A549 (cell line): ENCODE data around the gene CALR3. TPM values are rescaled to one million over a fixed set of nuclear protein-coding genes. Genes with fewer than 3 reads are reported as not detected.
"Not testable (repeated sequence)": the region's sequence is repeated elsewhere in the genome, so short reads cannot be mapped to it uniquely, and the experiment has no call there.

Source experiments
- ATAC-seq, 2 experiments: fragments of 200-7000 bp in 1 of 2; fragments of >200 bp in 1 of 2; cut with Nextera tagmentation in 1 of 2; cut with Tn5 transposase in 1 of 2; 3 replicates each; pipeline versions ENCODE4 v1.8.0 to v1.9.1; 2018 to 2020; ENCODE audit warnings: mild to moderate bottlenecking in 1 of 2, moderate library complexity in 1 of 2
- CTCF ChIA-PET: fragments of 300-600 bp; sonication (Branson Sonifier 250); formaldehyde crosslinking; extraction: SDS; loops from one replicate; lab custom pipeline; 2021; ENCODE audit warnings: antibody characterized with exemption, inconsistent platforms; lab: Yijun Ruan, JAX
- POLR2A ChIA-PET: fragments of 350-600 bp; formaldehyde crosslinking; extraction: SDS; loops from one replicate; lab custom pipeline; 2021; ENCODE audit warnings: antibody characterized with exemption, inconsistent platforms; lab: Yijun Ruan, JAX
- DNase-seq, 2 experiments: peaks; one replicate each; pipeline versions ENCODE4 v3.0.0 to v3.0.0-alpha.2; 2011 to 2016; ENCODE audit warnings: low read depth in 1 of 2, low spot score in 1 of 2
- FAIRE-seq: peaks from 2 replicates; lab custom pipeline; 2011; peaks lifted over from hg19 to GRCh38; lab: Jason Lieb, UNC
- H3K27ac ChIP-seq, 2 experiments: fragments of >200 bp; sonication (Bioruptor Twin); formaldehyde crosslinking; 3 replicates each; pipeline ENCODE4 v1.5.1; 2016 to 2017
- H3K4me1 ChIP-seq: fragments of >200 bp; sonication (Bioruptor Twin); formaldehyde crosslinking; 3 replicates; pipeline ENCODE4 v1.6.1; 2016
- H3K4me2 ChIP-seq: fragments of >200 bp; sonication (Bioruptor Twin); formaldehyde crosslinking; 3 replicates; pipeline ENCODE4 v1.6.1; 2016
- H3K4me3 ChIP-seq: fragments of >200 bp; sonication (Bioruptor Twin); formaldehyde crosslinking; 3 replicates; pipeline ENCODE4 v1.5.1; 2016
- H3K9me3 ChIP-seq: fragments of >200 bp; sonication (Bioruptor Twin); formaldehyde crosslinking; 3 replicates; pipeline ENCODE4 v1.6.1; 2016
- ATOH8 ChIP-seq: fragments of 250-450 bp; sonication (Bioruptor Pico); IDR thresholded peaks from 2 replicates; pipeline ENCODE4 v1.5.0; 2020; ENCODE audit warnings: low read depth, mild to moderate bottlenecking, moderate library complexity
- BHLHE40 ChIP-seq: IDR thresholded peaks from 2 replicates; pipeline ENCODE4 v1.6.1; 2012; ENCODE audit warnings: low read depth, low read length, inconsistent platforms
- CBX8 ChIP-seq: fragments of 200-600 bp; sonication (generic); IDR thresholded peaks from 2 replicates; pipeline ENCODE4 v1.6.1; 2016
- FOSL2 ChIP-seq, 2 experiments: fragments of 450-650 bp in 1 of 2; fragments of >200 bp in 1 of 2; sonication (Bioruptor Twin) in 1 of 2; formaldehyde crosslinking; IDR thresholded peaks; 2 replicates each; pipeline versions ENCODE4 v1.5.0 to v1.6.1; 2016 to 2020; ENCODE audit warnings: mild to moderate bottlenecking in 1 of 2, moderate library complexity in 1 of 2
- HDAC2 ChIP-seq: fragments of 200-600 bp; sonication (generic); IDR thresholded peaks from 2 replicates; pipeline ENCODE4 v1.6.1; 2016
- HEYL ChIP-seq: fragments of 250-450 bp; sonication (Bioruptor Pico); IDR thresholded peaks from 2 replicates; pipeline ENCODE4 v1.8.0; 2021; ENCODE audit warnings: mild to moderate bottlenecking, moderate library complexity
- HOXB13 ChIP-seq: fragments of 250-450 bp; sonication (Bioruptor Pico); IDR thresholded peaks from 2 replicates; pipeline ENCODE4 v1.5.0; 2020; ENCODE audit warnings: low read depth, mild to moderate bottlenecking, moderate library complexity
- JUN ChIP-seq, 2 experiments: fragments of >200 bp; sonication (Bioruptor Twin); formaldehyde crosslinking; IDR thresholded peaks; 2 replicates in 1 of 2; 3 replicates in 1 of 2; pipeline ENCODE4 v1.6.1; 2016 to 2017
- JUNB ChIP-seq: fragments of >200 bp; sonication (Bioruptor Twin); formaldehyde crosslinking; IDR thresholded peaks from 2 replicates; pipeline ENCODE4 v1.6.1; 2016
- KDM1A ChIP-seq: fragments of 200-600 bp; sonication (generic); IDR thresholded peaks from 2 replicates; pipeline ENCODE4 v1.6.1; 2016; ENCODE audit warnings: low read depth, mild to moderate bottlenecking
- KDM5A ChIP-seq: fragments of 200-600 bp; sonication (generic); IDR thresholded peaks from 2 replicates; pipeline ENCODE4 v1.6.1; 2016; ENCODE audit warnings: antibody characterized with exemption, mild to moderate bottlenecking
- MAZ ChIP-seq: fragments of 150-350 bp; IDR thresholded peaks from 2 replicates; pipeline ENCODE4 v1.6.1; 2014; ENCODE audit warnings: antibody characterized with exemption, low read depth, low read length, borderline replicate concordance
- MYC ChIP-seq: IDR thresholded peaks from 2 replicates; pipeline ENCODE4 v1.6.1; 2012; ENCODE audit warnings: mild to moderate bottlenecking, inconsistent platforms, low read length, improper control_type of control experiment, borderline replicate concordance
- NR3C1 ChIP-seq: fragments of >200 bp; sonication (Bioruptor Twin); formaldehyde crosslinking; IDR thresholded peaks from 3 replicates; pipeline ENCODE4 v1.6.1; 2017
- PHF8 ChIP-seq: fragments of 200-600 bp; sonication (generic); IDR thresholded peaks from 2 replicates; pipeline ENCODE4 v1.6.1; 2016; ENCODE audit warnings: low read depth, mild to moderate bottlenecking, antibody characterized with exemption, moderate library complexity, borderline replicate concordance
- POLR2A ChIP-seq: IDR thresholded peaks from 2 replicates; pipeline ENCODE4 v1.6.1; 2012; ENCODE audit warnings: mild to moderate bottlenecking, low read length
- REST ChIP-seq: fragments of 200-600 bp; sonication (generic); IDR thresholded peaks from 2 replicates; pipeline ENCODE4 v1.6.1; 2016; ENCODE audit warnings: antibody characterized with exemption, mild to moderate bottlenecking, moderate library complexity
- SREBF2 ChIP-seq: fragments of 450-650 bp; IDR thresholded peaks from 2 replicates; pipeline ENCODE4 v1.6.1; 2014; ENCODE audit warnings: mild to moderate bottlenecking, moderate library complexity
- USF2 ChIP-seq: fragments of 450-650 bp; IDR thresholded peaks from 2 replicates; pipeline ENCODE4 v1.6.1; 2014; ENCODE audit warnings: antibody characterized with exemption
- ZSCAN20 ChIP-seq: fragments of 250-450 bp; sonication (Bioruptor Pico); IDR thresholded peaks from 2 replicates; pipeline ENCODE4 v1.8.0; 2022; ENCODE audit warnings: mild to moderate bottlenecking, moderate library complexity
- WGBS: methylation state at CpG from one replicate; pipeline ENCODE4 v1.1.6; 2017; ENCODE audit errors: missing lambda C conversion rate; 5-methylcytosine and 5-hydroxymethylcytosine counted together
- polyA plus RNA-seq, 4 experiments: library from polyadenylated mRNA; depleted of rRNA in 3 of 4; stranded (reverse); fragments of >200 nt; fragmentation: RNase III in 1 of 4; extraction: RNeasy Plus Mini Kit Qiagen cat#74134 plus additional on column Dnase treatment in 1 of 4; gene quantifications; 2 replicates in 3 of 4; 3 replicates in 1 of 4; pipeline ENCODE4 v1.2.3, GENCODE V29; 2011 to 2017
- TF ChIP-seq, protein P1 (sequence below): fragments of 150-350 bp; IDR thresholded peaks from 2 replicates; pipeline ENCODE4 v1.6.1; 2014; ENCODE audit warnings: low read depth, mild to moderate bottlenecking, low read length
- TF ChIP-seq, protein P2 (sequence below): fragments of >200 bp; sonication (Bioruptor Twin); formaldehyde crosslinking; IDR thresholded peaks from 3 replicates; pipeline ENCODE4 v1.5.1; 2016

The CALR3 gene
- polyA plus RNA-seq, 2 of the 4 experiments (the other 2 are of a cell fraction), result 0.10 TPM; not detected in 1

DNA sequence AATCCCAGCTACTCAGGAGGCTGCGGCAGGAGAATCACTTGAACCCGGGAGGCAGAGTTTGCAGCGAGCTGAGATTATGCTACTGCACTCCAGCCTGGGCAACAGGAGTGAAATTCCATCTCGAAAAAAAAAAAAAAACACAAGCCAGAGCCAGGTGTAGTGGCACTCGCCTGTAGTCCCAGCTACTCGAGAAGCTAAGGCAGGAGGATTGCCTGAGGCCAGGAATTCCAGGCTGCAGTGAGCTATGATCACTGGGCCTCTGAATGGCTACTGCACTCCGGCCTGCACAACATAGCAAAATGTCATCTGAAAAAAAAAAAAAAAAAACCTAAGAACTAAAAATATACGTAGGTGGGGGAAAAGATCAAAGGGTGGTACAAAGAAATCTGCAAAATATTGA is 43.6 kb downstream of the CALR3 start:
- 92% methylated on average over 7 of the region's 8 CpGs for WGBS
- Histone ChIP-seq H3K4me3 (no peak overlapping the region), H3K4me1 (peaks cover 4% of the 10 kb centered on the region), H3K4me2 (no peak overlapping the region), H3K27ac (no peak overlapping the region), H3K9me3 (no peaks in the 10 kb centered on the region)
- TF ChIP-seq HOXB13 (CRISPR knock-in tag), result no peak
- no peak for TF ChIP-seq NR3C1
- no peak for TF ChIP-seq POLR2A
- no peak for TF ChIP-seq PHF8
- TF ChIP-seq USF2, result no peak
- no peak for TF ChIP-seq KDM5A
- no peak for TF ChIP-seq BHLHE40
- no peak for TF ChIP-seq CBX8
- TF ChIP-seq HDAC2, result no peak
- TF ChIP-seq REST, result no peak
- TF ChIP-seq MAZ, result no peak
- CTCF ChIA-PET, result no interaction called here
- ATAC-seq (no peak), DNase-seq (no peak), FAIRE-seq (no peak)
- POLR2A ChIA-PET, result interaction anchor here (0.8 kb wide), 1 partner anchor 120 kb away, joined by 7 read pairs; no protein-coding TSS in a partner anchor

- no peak for DNase-seq
- no peak for ATAC-seq
- 90% methylated on average over 6 of the region's 6 CpGs for WGBS
- Histone ChIP-seq H3K4me2 (no peak overlapping the region), H3K9me3 (no peaks in the 10 kb centered on the region), H3K27ac (no peak overlapping the region), H3K4me3 (no peak overlapping the region), H3K4me1 (0 out of 3 replicates have a peak, but pooled peaks cover 3% of the 10 kb centered on the region)
- ChIA-PET POLR2A (no interaction called here), CTCF (interaction anchor here (0.6 kb wide), 1 partner anchor 63 kb away, joined by 3 read pairs; no protein-coding TSS in a partner anchor)
- no peak for TF ChIP-seq JUN (IDR thresholded peaks at IDR 0.05)
- TF ChIP-seq, protein P1, sequence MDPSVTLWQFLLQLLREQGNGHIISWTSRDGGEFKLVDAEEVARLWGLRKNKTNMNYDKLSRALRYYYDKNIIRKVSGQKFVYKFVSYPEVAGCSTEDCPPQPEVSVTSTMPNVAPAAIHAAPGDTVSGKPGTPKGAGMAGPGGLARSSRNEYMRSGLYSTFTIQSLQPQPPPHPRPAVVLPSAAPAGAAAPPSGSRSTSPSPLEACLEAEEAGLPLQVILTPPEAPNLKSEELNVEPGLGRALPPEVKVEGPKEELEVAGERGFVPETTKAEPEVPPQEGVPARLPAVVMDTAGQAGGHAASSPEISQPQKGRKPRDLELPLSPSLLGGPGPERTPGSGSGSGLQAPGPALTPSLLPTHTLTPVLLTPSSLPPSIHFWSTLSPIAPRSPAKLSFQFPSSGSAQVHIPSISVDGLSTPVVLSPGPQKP, result no peak
- TF ChIP-seq HEYL (CRISPR knock-in tag), result no peak
- TF ChIP-seq BHLHE40, result no peak
- no peak for TF ChIP-seq ZSCAN20 (CRISPR knock-in tag)
- TF ChIP-seq ATOH8 (CRISPR knock-in tag), result no peak
- TF ChIP-seq SREBF2, result no peak
- no peak for TF ChIP-seq FOSL2 (IDR thresholded peaks at IDR 0.05)
- TF ChIP-seq FOSL2 (CRISPR knock-in tag; IDR thresholded peaks at IDR 0.05), result no peak
- no peak for TF ChIP-seq NR3C1
- TF ChIP-seq, protein P2, sequence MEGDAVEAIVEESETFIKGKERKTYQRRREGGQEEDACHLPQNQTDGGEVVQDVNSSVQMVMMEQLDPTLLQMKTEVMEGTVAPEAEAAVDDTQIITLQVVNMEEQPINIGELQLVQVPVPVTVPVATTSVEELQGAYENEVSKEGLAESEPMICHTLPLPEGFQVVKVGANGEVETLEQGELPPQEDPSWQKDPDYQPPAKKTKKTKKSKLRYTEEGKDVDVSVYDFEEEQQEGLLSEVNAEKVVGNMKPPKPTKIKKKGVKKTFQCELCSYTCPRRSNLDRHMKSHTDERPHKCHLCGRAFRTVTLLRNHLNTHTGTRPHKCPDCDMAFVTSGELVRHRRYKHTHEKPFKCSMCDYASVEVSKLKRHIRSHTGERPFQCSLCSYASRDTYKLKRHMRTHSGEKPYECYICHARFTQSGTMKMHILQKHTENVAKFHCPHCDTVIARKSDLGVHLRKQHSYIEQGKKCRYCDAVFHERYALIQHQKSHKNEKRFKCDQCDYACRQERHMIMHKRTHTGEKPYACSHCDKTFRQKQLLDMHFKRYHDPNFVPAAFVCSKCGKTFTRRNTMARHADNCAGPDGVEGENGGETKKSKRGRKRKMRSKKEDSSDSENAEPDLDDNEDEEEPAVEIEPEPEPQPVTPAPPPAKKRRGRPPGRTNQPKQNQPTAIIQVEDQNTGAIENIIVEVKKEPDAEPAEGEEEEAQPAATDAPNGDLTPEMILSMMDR, result no peak
- no peak for TF ChIP-seq MYC
- no peak for TF ChIP-seq KDM1A
- no peak for TF ChIP-seq JUNB
- no peak for FAIRE-seq
These were observed 46.5 kb downstream of the CALR3 start for GRCh38 chr19:16449330-16449961.

DNA sequence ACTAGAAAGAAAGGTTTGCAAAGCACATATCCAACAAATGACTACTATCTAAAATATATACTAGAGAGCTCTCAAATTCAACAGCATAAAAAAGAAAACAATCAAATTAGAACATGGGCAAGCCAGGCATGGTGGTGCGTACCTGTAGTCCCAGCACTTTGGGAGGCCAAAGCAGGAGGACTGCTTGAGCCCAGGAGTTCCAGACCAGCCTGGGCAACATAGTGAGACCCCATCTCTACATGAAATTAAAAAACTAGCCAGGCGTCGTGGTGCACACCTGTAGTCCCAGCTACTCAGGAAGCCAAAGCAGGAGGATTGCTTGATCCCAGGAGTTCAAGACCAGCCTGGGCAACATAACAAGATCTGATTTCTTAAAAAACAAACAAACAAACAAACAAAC is 47.1 kb downstream of the CALR3 start:
- ATAC-seq, DNase-seq, POLR2A ChIA-PET, FAIRE-seq, H3K4me3 ChIP-seq, H3K4me1 ChIP-seq, H3K27ac ChIP-seq, H3K9me3 ChIP-seq, H3K4me2 ChIP-seq: not testable (repeated sequence)
- 100% methylated on average over 3 of the region's 3 CpGs for WGBS
- CTCF ChIA-PET, result interaction anchor here (0.6 to 0.8 kb wide), 2 partner anchors 13 to 62 kb away, joined by 3 read pairs; no protein-coding TSS in a partner anchor
